Esophagus muscularis mucosa (tissue), 4 donors: Measurements from ENCODE around the gene SUPT20HL2.

Source experiments
- CTCF ChIP-seq, 3 experiments: fragments of 200-600 bp in 2 of 3; fragments of 450-650 bp in 1 of 3; sonication (generic) in 2 of 3; IDR thresholded peaks; one replicate each; pipeline ENCODE4 v1.5.1; 2017 to 2019; ENCODE audit warnings: antibody characterized with exemption in 3 of 3, mild to moderate bottlenecking in 2 of 3, moderate library complexity in 1 of 3
- EP300 ChIP-seq: sonication (generic); formaldehyde crosslinking; IDR thresholded peaks from one replicate; pipeline ENCODE4 v1.6.1; 2017; ENCODE audit warnings: antibody characterized with exemption
- POLR2A ChIP-seq: fragments of 450-650 bp; IDR thresholded peaks from one replicate; pipeline ENCODE4 v1.6.1; 2017; ENCODE audit warnings: antibody characterized with exemption, moderate library complexity, mild to moderate bottlenecking, low read depth
- POLR2AphosphoS5 ChIP-seq, 2 donors: sonication (generic); formaldehyde crosslinking; IDR thresholded peaks; one replicate each; pipeline ENCODE4 v1.6.1; 2017; ENCODE audit warnings: antibody characterized with exemption in 2 of 2

GRCh38 chrX:24268786-24269185 is 45.1 kb downstream of the SUPT20HL2 start:
- TF ChIP-seq POLR2A (no peak), POLR2AphosphoS5 (IDR thresholded peaks at IDR 0.05) (no peak), CTCF (IDR thresholded peaks at IDR 0.05) (no peak), EP300 (no peak)
